HG03060 (cell line): Measurements from ENCODE around the gene ZNF789.

Source experiments
- ATAC-seq: cut with Tn5 transposase; IDR thresholded peaks from one replicate; pipeline ENCODE4 v1.9.1; 2021; ENCODE audit warnings: low read depth, moderate number of reproducible peaks; ENCODE audit not compliant: unreplicated experiment

The ZNF789 gene

DNA sequence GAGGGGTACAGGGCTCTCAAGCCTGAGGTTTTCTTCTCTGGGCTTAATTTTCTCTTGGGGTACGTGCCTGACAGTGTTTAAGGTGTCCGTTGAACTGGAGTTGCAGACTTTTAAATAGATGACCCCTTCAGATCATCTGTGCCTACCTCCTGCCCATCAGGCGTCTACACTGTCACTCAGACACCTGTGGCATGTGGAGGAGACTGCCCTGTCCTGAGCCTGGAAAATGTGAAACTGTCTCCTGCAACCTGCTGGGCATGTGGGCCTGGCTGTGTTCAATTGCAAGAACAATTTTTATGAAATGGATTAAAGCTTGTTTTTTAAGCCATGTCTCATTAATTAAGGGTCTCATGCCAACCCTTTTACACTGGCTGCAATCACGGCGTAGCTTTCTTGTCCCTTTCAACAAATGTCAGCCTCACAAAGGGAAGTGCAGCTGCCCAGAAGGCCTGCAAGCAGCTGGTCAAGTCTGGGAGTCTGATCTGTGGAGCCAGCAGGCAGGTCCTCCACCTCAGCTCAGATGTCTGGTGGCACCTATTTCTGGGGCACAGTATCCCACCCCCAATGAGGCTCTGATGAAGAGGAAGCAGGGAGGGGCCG, 15.5 kb upstream of the ZNF789 start:
- ATAC-seq = no peak

DNA sequence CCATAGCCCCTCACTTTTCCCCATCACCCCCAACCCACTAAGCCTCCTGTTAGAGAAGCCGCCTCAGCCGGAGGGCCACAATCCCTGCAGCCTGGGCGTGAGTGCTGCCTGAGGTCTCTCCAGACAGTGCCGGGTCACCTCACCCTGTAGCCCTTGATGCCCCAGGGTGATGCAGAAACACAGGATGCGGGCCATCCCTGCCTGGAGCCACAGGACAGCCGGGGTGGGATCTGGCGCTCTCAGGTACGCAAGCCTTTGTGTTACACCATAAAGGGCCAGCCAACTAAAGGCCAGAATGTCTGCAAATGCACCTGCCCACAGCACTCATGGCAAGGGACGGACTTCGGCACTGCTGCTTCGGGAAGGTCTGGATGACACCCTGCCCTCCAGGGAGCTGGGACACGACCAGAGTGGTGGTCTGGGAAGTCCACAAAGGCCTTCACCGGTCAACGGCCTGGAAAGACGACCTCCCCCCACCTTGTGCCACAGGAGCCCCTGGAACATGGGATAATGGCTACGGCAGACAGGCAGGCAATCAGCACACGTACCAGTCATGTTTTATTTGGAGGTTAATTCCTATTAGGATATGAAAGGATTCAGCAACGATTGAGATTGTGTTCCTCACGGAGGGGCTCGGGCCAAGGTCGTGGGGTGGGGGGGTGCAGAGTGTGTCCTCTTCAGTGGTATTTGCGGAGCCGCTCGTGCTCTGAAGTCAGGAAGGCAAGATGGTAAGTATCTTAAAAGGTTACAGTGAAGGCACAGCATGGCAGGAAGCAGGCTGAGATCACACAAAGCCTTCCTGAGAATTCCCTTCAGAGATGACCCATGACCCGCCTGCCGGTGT, 14.8 kb upstream of the ZNF789 start:
- ATAC-seq = no peak

DNA sequence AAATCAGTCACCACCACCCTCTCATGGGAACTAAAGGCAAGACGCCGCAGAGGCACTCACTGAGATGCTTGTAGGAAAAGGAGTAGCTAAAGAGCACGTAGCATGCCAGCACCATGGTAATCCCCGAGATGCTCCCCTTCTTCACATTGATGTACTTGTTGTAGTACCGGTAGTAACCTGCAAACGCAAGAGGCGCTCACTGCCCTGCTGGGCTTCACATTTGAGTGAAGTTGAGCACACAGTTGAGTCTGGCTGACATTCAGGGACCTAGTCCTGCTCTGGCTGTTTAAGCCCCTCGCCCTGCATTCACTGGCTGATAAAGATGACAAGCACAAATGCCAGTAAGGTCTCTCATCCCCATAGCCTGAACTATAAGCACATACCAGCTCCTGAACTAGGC, 13.6 kb upstream of the ZNF789 start:
- no peak for ATAC-seq

DNA sequence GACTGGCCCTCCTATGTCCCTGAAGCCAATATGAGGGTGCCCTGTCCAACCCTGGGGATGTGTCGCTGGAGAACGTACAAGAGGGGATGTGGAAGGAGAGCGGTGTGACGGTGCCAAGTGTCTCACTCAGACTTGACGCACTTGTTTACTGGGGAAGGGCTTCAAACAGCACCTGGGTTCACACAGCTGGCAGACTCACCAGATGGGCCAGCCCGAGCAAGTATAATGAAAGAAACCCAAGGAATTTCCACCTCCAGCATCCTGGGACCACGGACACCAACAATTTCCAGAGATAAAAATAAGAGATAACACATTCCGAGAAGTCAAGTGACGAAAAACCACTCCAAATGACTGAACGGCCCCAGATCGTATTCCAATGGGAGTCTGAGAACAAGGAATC, 12.0 kb upstream of the ZNF789 start:
- no peak for ATAC-seq

DNA sequence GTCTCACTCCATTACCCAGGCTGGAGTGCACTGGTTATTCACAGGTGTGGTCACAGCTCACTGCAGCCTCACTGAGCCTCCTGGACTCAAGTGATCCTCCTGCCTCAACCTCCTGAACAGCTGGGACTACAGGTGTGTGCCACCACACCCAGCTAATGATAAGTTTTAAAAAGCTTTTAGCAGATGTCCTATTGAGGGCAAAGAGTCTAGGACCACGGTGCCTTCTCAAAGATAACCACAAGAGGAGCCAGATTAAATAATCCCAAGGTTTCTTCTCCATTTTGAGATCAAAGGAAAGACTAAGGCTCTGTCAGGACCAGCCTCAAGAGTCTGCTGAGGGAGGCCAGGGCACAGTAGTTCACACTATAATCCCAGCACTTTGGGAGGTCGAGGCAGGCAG, 11.5 kb upstream of the ZNF789 start:
- no peak for ATAC-seq

DNA sequence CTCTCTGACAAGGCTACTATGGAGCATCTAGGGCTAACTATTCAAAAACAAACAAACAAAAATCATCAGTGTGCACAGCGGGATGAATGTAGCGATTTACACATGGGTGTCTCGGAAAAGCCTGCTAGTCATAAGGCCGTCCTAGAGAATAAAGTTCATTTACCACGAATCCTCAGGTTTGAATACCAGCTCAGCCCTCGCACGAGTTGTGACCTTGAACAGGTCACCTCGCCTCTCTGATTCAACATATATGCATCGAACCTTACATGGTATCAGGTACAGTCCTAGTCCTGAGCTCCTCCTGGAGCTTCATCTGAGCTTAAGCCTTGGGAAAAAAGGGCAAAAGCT, 7.3 kb upstream of the ZNF789 start:
- no peak for ATAC-seq

DNA sequence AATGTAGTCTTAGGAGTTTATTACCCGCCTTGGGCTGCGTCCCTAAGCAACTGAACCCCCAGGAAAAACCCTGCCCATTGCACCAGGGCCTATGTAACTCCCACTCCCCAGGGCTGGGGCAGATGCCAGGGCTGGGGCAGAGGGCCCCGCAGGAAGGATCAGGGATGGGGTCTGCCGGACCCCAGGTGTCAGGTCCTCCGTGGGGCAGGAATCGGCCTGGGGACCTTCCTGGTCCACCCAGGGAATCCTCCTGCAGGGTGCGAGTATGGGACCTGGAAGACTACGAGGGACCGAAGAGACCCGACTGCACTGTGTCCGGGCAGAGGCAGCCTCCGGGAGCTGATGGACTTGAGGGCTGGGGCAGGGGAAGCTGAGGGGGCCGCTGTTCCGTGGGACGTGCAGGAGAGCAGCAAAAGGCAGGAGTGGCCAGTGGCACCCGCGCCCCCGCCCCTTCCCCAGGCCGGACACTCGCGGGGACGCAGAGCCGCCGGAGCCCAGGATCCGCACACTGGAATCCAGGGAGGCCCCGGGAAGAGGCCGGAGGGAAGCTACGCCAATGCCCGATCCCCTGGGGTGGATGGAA, 4.3 kb upstream of the ZNF789 start:
- ATAC-seq = no peak

DNA sequence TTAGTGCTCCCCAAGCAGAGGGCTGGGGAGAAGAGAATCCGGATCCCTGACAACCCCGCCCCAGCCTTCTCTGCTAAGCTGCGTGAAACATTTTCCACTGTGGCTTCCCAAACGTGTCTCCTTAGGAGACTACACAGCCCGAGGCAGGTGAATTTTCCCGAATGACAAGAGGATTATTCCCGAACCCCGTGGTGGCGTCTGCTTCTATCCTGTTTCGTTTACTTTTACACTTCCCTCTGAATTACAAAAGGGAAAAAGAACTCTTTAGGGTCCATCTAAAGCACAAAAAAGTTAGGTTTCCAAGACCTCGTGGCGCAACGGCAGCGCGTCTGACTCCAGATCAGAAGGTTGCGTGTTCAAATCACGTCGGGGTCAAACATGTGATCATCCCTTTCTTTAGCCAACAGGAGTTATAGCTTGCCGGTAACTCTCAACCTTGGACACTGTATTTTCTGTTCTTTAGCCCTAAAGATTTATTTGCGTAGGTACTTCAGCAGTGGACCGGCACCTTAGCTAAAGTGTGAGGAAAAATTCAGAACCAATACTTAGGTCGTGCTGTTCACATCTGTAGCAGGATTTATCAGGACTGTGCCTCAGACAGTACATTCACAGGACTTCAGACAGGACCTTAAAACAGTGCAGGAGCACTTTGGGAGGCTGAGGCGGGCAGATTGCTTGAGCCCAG, 3.2 kb upstream of the ZNF789 start:
- ATAC-seq = no peak

DNA sequence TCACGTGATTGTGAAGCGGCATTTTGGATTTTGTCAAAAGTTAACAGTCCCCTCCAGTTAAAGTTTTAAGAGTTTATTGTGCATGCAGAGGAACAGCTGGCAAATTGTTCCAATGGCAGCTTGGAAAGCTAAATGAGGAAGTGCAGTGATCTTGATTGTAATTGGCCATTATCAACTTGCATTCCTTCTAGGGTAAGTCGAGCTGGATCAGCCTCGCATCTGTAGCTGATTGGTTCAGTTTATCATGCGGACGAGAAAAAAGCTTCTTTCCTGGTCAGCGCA, 566 bp downstream of the ZNF789 start:
- ATAC-seq = no peak

DNA sequence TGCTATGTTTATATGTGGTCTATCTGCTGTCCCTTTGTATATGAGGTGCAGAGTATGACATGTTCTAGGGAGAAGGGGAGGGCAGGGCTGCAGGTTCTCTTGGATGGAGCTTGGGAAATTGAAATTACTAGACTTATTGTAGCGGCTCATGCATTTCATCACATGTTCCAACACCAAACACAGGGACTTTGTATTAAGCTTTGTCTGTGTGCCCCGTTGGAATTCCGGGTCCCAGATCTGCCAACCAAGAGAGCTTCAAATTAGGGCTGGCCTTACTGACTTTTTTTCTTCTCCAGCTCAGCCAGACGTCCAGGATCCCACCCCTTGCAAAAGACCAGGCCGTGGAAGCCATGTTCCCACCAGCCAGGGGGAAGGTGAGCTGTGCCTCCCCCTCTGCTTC, 3.4 kb downstream of the ZNF789 start:
- no peak for ATAC-seq

DNA sequence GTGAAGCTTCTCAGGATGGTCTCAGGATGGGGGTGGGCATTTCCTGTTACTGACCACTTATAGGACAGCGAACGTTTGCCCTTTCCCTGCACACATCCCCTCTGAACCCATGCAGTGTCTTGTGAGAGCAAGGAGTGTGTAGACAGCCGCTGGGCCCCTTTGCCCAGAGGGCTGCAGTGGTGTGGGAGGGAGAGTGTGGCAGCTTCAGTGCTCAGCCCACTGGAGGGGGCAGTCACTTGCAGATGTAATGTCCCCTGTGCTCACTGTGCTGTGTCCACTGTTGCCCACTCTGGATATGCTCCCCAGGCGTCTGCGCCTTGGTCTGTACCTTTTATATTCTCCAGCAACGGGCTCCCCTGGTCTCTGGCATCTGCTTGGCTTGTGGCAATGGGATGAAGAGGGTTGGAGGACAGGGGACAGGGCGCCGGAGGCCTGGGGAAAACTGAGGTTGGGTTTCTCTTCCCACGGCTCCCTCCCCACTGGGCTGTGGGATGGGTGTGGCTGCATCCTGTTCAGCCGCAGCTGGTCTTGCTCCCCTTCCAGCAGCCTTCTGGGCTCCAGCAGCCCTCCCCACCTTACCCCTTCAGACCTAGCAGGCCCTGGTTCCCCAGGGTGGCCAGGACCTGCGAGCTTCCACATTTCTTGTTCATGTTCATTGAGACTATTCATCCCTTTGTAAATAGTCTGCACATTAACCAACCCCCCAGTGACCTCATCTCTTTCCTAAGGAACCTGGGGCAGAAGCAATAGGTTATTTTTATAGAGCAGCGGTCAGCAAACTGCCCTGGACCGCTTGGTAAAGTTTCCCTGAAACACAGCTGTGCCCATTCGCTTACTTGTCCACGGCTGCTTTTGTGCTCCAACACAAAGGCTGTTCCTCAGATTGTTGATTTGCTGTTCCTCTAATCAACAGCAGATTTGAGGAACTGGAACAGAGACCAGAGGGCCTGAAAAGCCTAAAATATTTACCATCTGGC, 6.1 kb downstream of the ZNF789 start:
- ATAC-seq = no peak

DNA sequence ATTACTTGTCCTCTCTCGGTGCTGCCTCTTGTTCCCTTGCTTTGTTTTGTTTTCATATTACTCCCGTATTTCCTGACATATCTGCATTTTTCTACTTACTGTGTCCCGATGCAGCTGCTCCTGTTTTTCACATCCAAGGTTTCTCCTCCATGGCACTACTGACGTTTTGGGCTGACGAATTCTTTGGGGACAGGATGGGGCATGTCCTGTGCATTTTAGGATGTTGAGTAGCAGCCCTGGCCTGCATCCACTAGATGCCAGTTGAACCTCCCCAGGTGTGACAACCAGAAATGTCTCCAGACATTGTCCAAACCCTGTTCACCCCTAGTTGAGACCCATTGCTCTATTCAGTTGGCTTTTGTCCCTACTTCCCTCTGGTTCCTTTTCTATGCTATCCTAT, 12.4 kb downstream of the ZNF789 start:
- ATAC-seq = no peak

DNA sequence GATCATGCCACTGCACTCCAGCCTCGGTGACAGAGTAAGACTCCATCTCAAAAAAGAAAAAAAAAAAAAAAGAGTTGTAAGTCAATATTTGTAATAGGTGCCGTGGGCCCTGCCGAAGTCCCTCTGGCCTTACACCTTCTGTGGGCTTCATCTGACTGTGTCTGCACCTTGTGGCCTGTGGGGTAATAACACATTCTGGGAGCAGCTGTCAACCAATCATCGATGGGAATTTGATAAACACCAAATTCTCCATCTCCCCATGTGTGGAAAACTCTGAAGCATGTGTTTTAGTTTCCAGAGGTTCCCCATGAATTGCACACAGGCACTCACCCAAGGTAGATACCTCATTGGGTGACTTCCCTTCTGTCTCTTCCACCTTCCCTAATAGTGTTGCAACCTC, 16.5 kb downstream of the ZNF789 start:
- ATAC-seq = no peak

DNA sequence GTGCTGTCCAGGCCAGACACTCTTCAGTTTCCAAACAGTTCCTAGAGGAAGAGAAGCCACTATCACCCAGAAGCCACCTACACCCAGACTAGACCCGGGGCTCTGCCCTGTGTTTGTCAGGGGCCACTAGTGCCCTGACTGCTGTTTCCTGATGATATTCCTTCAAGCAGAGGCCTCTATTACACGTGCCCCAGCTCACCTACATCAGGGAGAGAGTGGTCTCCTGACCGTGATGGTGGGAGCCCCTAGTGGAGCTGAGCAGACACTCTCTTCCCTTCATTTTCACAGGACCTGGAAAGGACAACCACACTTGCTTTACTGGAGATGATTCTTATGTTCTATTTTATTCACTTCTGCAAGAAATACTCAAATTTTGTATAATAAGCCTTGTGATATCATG, 18.2 kb downstream of the ZNF789 start:
- ATAC-seq = no peak

DNA sequence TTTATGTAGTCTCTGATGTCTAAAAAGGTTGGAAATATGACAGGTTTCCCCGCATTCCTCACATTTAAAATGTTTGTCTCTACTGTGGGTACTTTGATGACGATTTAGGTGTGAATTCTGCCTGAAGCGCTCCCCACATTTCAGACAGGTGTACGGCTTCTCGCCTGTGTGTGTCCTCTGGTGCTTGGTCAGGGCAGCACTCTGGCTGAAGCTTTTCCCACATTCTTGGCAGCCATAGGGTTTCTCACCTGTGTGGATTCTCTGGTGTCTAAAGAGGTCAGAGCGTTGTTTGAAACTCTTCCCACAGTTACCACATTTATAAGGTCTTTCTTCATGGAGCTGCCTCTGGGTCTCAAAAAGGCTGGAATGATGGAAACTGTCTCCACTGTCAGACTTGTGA, 21.1 kb downstream of the ZNF789 start:
- ATAC-seq = no peak

DNA sequence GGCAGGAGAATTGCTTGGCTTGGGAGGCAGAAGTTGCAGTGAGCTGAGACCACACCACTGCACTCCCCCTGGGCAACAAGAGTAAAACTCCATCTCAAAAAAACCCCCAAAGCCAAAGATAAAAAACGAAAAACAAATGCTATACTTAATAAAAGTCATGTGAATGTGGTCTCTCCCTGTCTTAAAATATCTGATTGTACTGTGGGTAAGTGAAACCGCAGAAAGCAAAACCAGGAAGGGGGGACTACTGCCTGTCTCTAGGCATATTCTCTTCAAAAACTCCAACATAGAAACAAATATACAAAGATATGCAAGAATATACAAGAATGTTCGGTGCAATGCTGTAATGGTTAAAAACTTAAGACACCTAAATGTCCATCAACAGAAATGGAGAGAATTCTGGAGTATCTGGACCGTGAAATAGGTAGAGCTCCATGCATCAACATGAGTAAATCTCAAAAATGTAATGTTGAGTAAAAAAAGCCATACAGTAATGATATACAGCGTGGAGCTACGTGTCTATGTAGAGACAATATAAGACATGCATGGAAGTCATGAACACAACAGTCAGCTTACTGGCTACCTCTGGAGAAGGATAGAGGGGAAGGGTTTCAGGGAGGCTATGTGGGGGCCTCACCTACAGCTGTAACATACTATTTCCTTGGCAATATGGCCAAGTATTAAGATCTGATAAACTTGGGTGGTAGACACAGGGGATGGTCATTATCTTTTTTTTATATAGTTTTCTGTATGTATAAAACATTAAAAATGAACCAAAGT, 25.3 kb downstream of the ZNF789 start:
- ATAC-seq = no peak

DNA sequence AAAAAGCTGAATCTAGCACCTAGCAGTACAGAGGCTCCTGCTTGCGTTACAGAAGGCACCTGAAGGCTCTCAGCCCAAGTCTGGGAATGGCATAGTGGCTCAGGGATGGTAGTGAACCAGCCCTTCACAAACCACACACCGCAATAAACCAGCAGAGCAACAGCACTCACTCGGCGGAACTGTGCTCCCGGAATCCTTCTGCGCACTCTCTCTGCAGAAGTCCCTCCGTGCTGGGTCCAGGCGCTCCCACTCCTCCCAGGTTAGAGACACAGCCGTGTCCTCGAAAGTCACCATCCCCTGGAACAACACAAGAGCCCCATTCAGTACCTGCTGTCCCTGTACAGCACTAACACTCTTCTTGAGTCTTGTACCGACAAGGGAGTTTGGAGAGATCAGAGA, 25.9 kb downstream of the ZNF789 start:
- ATAC-seq = no peak

DNA sequence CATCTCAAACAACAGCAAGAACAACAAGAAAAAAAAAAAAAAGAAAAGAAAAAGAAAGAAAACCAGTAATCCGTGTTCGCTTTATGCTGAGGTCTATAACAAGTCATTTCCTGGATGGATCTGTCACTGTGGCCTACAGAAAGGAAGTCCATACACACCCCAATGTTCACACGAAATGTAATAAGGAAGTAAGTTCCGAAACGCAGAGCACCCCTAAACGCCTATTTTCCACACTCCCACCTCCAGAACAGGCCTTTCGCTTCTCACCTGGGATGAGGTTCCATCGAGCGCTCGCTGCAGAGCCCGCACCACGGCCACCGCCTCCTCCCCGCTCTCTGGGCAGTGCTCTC, 26.7 kb downstream of the ZNF789 start:
- ATAC-seq = no peak

DNA sequence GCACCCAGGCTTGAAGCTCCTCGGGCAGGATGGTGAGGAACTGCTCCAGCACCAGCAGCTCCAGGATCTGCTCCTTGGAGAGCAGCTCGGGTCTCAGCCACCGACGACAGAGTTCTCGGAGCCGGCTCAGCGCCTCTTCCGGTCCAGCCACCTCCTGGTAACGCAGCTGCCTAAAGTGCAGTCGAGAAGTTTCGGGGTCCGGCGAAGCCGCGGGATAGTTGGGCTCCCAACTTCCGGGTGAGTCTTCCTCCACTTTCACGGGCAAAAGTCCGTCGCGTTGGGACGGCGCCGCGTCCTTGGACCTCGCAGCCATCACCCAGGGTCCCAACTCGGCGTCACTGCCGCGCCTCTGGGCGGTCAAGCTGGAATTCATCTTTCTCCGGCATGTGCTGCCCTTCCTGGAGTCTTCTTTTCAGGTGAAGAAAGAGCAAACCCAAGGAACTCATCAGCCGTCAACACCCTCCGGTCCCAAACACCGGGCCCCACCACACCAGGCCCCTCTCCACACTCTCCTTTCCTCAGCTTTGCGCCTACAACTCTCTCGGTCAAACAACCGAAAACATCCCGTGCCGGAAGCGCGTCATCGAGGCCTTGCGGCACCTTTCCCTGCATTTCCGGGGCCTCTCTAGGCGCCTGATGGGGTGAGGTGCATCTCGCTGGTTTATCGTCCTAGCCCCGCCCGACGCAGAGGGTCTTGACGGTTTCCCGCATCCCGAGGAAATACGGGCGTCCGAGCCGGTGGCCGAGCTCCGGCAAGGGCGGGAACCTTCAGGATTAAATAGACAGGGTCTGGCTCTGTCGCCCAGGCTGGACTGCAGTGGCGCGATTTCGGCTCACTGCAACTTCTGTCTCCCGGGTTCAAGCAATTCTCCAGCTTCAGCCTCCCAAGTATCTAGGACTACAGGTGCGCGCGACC, 27.3 kb downstream of the ZNF789 start, which contains the start of gene ZNF394:
TSS of gene ZNF394 (minus strand) at position 561 of the 916 bp plus-strand sequence. CDS start at position 373, 188 bp downstream.
- no peak for ATAC-seq
